Measurements from ENCODE around the gene ADCY1. TPM values are rescaled to one million over a fixed set of nuclear protein-coding genes. Genes with fewer than 3 reads are reported as not detected.

Gene ADCY1
- total and polyA plus RNA-seq, 8 donors: 0.55 to 2.8 (median 2.5) TPM

DNA sequence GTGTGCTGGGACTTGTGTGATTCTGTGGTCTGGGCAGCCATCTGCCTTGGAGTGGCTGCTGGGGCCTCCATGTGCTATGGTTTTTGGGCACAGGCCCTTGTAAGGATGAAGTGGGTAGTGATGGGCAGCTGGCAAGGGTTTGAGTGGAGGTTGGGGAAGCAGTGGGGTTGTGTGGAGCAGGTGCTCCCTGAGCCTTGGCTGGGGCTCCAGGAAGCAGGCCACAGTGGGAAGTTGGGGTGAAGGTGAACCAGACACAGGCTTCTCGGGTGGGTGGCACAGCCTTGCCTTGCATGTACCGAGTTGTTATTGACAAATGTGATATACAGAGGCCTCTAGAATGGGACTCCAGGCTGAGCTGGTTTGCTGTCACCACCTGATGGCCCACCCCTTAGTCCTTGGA lies 82.3 kb downstream of the ADCY1 start:
- no peaks in the 10 kb centered on the region for H3K4me1 ChIP-seq
- no peak overlapping the region for H3K27ac ChIP-seq
- H3K27me3 ChIP-seq: no peaks in the 10 kb centered on the region
- intact Hi-C loops (cut with DNase I): no loop called here
- DNase-seq (no peak), ATAC-seq (no peak)
- no peaks in the 10 kb centered on the region for H3K9me3 ChIP-seq
- no peaks in the 10 kb centered on the region for H3K36me3 ChIP-seq
- no peak overlapping the region for H3K4me3 ChIP-seq
- TF ChIP-seq, protein P1, sequence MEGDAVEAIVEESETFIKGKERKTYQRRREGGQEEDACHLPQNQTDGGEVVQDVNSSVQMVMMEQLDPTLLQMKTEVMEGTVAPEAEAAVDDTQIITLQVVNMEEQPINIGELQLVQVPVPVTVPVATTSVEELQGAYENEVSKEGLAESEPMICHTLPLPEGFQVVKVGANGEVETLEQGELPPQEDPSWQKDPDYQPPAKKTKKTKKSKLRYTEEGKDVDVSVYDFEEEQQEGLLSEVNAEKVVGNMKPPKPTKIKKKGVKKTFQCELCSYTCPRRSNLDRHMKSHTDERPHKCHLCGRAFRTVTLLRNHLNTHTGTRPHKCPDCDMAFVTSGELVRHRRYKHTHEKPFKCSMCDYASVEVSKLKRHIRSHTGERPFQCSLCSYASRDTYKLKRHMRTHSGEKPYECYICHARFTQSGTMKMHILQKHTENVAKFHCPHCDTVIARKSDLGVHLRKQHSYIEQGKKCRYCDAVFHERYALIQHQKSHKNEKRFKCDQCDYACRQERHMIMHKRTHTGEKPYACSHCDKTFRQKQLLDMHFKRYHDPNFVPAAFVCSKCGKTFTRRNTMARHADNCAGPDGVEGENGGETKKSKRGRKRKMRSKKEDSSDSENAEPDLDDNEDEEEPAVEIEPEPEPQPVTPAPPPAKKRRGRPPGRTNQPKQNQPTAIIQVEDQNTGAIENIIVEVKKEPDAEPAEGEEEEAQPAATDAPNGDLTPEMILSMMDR (IDR thresholded peaks at IDR 0.05): no peak

DNA sequence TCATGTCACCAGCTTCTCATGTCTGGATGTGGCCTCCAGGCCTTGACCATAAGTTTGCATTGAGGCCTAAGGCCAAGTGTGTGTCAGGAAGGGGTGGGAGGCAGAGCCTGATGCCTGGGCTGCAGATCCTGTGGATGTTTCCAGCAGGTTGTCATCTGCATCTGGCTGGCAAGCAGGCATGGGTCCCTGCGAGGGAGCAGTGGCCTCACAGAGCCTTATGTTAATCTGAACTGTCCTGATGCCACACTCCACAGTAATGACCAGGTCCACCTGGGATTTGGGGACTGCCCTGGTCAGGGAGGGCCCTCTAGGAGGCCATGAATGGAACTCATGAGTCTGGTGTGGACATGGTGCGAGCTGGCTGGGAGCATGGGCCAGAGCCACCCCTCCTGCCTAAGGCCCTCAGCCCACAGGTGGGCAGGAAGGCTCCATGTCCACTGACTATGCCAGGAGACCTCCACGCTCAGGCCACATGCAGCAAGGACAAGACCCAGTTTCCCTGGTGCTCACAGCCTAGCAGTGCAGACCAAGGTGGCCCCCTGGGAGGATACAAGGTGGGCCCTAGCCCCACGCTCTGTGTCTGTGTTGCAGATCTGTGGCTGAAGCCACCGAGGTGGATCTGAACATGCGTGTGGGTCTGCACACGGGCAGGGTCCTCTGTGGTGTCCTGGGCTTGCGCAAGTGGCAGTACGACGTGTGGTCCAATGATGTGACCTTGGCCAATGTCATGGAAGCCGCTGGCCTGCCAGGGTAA lies 83.1 kb downstream of the ADCY1 start:
- H3K4me3 ChIP-seq: no peak overlapping the region
- no peak overlapping the region for H3K27ac ChIP-seq
- no peak for ATAC-seq
- no peaks in the 10 kb centered on the region for H3K9me3 ChIP-seq
- no peak for DNase-seq
- TF ChIP-seq, protein P1 (IDR thresholded peaks at IDR 0.05): no peak
- no peaks in the 10 kb centered on the region for H3K36me3 ChIP-seq
- intact Hi-C loops (cut with DNase I): no loop called here
- no peaks in the 10 kb centered on the region for H3K4me1 ChIP-seq
- no peaks in the 10 kb centered on the region for H3K27me3 ChIP-seq

DNA sequence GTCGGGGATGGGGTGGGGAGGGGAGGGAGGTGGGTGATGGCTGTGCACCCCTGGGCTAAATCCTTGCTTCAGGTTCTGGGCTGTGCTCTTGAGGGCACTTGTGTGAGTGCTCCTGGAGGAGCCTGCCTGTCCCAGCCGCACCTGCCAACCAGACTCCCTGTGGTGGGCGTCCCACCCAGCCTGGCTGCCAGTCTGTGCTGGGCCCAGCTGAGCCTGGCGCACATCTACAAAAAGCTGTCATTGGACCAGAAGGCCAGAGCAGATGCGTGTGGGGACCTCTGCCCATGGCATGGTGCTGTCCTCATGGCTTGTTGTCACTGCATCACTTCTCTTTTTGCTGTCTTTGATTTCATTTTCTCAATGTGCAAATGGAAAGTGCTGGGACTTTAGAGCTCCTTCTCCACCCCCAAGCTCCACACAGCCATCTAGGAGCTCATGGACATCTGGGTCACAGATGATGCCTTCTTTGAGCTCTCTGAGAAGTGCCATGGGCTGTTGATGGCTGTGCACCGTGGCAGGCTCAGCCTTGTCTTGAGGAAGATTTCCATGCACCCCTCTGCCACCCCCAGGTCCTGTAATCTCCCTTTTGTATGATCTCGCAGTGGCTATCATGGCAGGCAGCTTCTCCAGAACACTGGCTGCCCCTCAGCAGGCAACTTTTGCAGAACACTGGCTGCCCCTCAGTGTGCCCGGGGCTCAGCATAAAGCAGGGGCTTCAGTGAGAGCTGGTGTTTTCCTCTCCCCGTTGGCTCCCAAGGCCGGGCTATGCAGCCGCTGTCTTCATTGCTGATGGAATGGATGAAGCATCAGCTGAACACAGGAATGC lies 83.9 kb downstream of the ADCY1 start:
- ATAC-seq: no peak
- Histone ChIP-seq H3K36me3 (no peaks in the 10 kb centered on the region), H3K9me3 (no peaks in the 10 kb centered on the region), H3K4me1 (no peaks in the 10 kb centered on the region), H3K27me3 (no peaks in the 10 kb centered on the region), H3K27ac (no peak overlapping the region), H3K4me3 (no peak overlapping the region)
- intact Hi-C loops (cut with DNase I): no loop called here
- no peak for DNase-seq
- TF ChIP-seq, protein P1 (IDR thresholded peaks at IDR 0.05): no peak

DNA sequence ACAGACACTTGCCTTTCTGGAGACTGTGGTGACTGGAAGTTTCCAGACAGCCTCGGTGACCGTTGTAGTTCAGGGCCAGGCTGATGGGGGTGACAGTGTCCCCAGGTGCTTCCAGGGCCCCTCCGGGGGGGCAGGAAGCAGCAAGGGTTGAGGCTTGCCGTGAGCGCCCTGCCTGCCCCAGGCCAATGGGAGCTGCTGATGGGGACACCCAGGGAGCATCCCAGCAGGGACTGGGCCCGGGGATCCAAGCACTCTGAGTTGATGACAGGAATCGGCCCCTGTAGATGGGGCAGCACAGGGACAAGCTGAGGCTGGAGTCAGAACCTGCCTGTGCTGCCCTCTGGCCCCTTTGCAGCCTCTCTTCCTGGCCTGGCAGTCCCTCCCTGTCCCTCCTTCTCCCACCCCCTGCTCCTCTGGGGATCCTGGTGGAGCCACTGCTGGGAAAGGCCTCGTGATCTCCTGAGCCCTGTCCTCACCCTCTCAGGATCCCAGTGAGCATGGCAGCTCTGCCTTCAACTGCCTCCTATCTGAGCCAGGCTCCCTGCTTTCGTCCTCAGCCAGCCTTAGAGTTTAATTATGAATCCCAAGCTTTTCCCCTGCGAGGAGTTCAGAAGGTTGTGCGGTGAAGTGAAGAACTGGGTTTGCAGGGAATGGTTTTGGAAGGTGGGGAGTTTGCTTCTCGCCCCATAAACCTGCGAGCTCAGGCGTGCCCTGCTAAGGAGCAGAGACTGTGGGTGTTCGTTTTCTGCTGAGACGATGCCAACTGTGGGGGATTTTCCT lies 84.7 kb downstream of the ADCY1 start:
- intact Hi-C loops (cut with DNase I): no loop called here
- ATAC-seq: no peak
- DNase-seq: no peak
- Histone ChIP-seq H3K27me3 (no peaks in the 10 kb centered on the region), H3K36me3 (no peaks in the 10 kb centered on the region), H3K4me3 (no peak overlapping the region), H3K27ac (no peak overlapping the region), H3K9me3 (no peaks in the 10 kb centered on the region), H3K4me1 (no peaks in the 10 kb centered on the region)
- TF ChIP-seq, protein P1 (IDR thresholded peaks at IDR 0.05): no peak
